ENCODE measurements around the gene MYOM1.

DNA sequence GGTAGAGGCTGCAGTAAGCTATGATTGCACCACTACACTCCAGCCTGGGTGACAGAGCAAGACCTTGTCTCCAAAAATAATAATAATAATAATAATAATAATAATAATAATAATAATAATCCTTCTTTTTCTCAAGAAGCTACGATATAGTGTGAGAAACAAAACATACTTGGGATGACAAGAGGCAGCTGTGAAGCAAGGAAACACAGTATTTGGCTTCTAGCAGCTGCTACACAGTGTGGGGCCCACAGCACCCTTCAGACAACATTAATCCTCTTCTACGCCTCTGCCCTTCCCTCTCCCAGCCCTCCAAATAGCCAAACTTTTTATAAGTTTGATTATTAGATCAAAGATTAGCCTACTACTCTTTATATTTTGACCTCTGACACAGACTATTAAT lies 62.2 kb downstream of the MYOM1 start:
- TF ChIP-seq ZNF274 (IDR thresholded peaks at IDR 0.05; ENCODE audit: low read depth, low read length), result no peak
- no peak for TF ChIP-seq YY1 (IDR thresholded peaks at IDR 0.05; ENCODE audit: insufficient read depth, insufficient read length)
- TF ChIP-seq SUZ12 (IDR thresholded peaks at IDR 0.05; ENCODE audit: extremely low read depth, insufficient read depth, insufficient read length), result no peak
